ENCODE data around the gene IPO5.

IPO5 gene

DNA sequence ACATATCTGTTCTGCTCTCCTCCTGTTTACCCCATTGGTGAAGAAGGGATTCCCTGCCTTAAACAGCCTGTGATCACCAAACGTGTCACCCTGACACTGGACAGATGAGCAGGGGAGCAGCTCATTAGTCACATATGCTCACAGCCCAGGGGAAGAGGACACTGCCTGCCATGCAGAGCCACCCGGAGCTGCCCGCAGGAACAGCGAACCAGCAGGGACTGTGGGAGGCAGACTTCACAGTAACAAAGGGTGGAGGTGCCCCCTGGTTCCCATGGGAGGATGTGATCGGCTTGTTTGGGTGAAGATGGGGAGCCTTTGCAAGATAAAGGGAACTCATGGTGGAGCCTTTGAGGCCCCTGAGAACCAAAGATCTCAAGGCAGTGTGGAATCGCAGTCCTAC, 100.8 kb downstream of the IPO5 start:
- TF ChIP-seq, protein P1, sequence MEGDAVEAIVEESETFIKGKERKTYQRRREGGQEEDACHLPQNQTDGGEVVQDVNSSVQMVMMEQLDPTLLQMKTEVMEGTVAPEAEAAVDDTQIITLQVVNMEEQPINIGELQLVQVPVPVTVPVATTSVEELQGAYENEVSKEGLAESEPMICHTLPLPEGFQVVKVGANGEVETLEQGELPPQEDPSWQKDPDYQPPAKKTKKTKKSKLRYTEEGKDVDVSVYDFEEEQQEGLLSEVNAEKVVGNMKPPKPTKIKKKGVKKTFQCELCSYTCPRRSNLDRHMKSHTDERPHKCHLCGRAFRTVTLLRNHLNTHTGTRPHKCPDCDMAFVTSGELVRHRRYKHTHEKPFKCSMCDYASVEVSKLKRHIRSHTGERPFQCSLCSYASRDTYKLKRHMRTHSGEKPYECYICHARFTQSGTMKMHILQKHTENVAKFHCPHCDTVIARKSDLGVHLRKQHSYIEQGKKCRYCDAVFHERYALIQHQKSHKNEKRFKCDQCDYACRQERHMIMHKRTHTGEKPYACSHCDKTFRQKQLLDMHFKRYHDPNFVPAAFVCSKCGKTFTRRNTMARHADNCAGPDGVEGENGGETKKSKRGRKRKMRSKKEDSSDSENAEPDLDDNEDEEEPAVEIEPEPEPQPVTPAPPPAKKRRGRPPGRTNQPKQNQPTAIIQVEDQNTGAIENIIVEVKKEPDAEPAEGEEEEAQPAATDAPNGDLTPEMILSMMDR (conservative IDR thresholded peaks at IDR 0.05; ENCODE audit: low read depth, low read length): no peak
- H3K4me3 ChIP-seq (ENCODE audit: low read length): no peak overlapping the region
- no peak for DNase-seq (ENCODE audit: low read depth)

DNA sequence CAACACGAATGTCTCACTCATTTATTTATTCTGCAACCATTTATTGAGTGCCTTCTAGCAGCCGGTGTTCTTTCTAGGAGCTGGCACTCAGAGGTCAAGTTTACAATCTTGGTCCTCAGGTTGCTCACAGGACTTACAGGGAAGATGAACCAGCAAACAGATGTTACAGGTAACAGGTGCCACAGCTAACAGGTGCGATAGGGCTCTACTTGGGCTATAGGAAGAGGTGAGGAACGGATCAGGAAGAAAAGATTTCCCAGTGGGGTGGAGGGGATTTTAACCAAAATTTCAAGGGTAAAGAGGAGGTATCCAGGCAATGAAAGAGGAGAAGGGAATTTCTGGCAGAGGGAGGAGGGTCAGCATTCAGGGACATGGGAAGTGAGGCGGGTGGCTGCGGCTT, 102.1 kb downstream of the IPO5 start:
- TF ChIP-seq, protein P1 (conservative IDR thresholded peaks at IDR 0.05; ENCODE audit: low read depth, low read length): no peak
- H3K4me3 ChIP-seq (ENCODE audit: low read length): no peak overlapping the region
- no peak for DNase-seq (ENCODE audit: low read depth)

DNA sequence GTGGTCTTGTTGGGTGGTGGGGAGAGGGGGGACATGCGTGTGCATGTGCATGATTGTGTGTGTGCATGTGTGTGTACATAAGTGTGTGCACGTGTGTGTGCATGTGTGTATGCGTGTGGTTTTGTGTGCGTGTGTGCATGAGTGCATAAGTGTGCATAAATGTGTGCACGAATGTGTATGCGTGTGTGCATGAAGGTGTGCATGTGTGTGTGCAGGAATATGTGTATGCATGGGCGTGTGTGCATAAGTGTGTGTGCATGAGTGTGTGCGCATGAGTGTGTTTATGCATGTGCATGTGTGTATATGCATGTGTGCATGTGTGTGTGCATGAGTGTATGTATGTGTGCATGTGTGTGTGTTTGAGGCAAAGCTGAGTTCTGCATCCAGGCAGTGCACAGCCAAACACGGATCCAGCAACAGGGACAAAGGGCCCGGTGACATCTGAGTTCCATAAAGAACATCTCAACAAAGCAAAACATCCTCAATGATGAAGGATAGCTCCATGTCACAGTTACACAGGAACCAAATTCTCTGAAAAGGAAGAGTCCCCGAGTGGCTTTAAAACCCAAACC, 103.5 kb downstream of the IPO5 start:
- no peak overlapping the region for H3K4me3 ChIP-seq (ENCODE audit: low read length)
- TF ChIP-seq, protein P1 (conservative IDR thresholded peaks at IDR 0.05; ENCODE audit: low read depth, low read length): no peak
- DNase-seq (ENCODE audit: low read depth): no peak

DNA sequence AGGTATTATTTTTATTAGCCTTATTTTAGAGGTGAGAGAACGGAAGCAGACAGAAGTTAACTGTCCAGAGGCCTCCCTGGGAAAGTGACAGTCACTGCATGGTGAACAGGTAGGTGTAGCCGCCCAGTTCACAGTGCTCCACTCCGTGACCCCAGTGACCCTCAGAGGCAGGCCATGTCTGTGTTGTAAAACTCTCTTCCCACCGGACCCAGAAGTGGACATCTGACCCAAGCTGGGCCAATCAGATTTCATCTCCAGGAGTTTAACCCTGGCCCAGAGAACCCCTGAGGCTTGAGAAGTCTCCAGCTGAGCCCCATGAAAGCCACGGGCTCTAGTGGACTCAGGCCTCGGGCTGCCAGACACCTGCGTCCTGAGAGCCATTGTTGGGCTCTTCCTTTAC, 105.8 kb downstream of the IPO5 start:
- TF ChIP-seq, protein P1 (conservative IDR thresholded peaks at IDR 0.05; ENCODE audit: low read depth, low read length): no peak
- DNase-seq (ENCODE audit: low read depth): no peak
- no peak overlapping the region for H3K4me3 ChIP-seq (ENCODE audit: low read length)

DNA sequence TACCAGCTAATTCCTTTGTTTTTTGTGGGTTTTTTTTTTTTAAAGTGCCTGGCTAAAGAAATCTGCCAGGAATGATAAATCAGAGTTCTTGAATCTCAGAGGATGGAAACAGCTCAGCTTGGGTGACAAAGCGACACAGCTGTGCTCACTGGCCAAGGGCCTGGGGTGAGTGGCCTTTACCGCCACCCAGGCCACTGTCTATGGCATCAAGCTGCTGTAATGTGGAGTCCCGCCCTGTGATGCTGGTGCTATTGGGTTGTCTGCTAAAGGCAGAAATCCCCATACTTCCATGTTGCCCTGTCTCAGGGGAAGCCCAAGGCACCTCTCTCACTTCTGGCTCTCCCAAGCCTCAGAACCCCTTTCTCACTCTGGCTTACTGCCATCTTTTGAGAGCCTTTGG, 106.8 kb downstream of the IPO5 start:
- TF ChIP-seq, protein P1 (conservative IDR thresholded peaks at IDR 0.05; ENCODE audit: low read depth, low read length): no peak
- no peak for DNase-seq (ENCODE audit: low read depth)
- no peak overlapping the region for H3K4me3 ChIP-seq (ENCODE audit: low read length)

DNA sequence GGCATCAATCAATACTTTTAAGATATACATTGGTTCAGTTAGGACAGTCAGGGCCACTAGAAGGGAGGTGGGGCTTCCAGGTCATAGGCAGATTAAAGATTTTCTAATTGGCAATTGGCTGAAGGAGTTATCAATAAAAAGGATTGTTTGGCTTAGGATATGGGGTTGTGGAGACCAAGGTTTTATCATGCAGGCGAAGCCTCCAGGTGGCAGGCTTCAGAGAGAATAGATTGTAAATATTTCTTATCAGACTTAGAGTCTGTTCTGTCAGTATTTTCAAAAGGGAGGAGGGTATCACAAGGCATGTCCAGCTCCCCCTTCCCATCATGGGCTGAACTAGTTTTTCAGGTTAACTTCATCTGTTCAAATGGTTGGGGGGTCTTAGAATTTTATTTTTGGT, 112.0 kb downstream of the IPO5 start:
- DNase-seq (ENCODE audit: low read depth): no peak
- no peak overlapping the region for H3K4me3 ChIP-seq (ENCODE audit: low read length)
- TF ChIP-seq, protein P1 (conservative IDR thresholded peaks at IDR 0.05; ENCODE audit: low read depth, low read length): no peak

DNA sequence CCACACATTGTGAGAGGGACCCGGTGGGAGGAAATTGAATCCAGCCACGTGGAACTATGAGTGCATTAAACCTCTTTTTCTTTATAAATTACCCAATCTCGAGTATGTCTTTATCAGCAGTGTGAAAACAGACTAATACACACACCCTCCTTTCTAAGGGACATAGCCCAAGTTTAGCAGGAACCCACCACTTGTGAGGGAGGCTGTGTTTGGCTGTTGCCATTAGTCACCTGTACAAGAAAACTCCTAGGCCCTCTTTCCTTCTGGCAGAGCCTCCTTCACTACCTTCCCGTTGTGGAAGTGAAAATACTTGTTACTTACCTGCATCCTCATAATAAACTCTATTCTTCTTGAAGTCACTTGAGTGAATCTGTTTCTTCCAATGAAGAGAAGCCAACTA, 113.2 kb downstream of the IPO5 start:
- no peak overlapping the region for H3K4me3 ChIP-seq (ENCODE audit: low read length)
- DNase-seq (ENCODE audit: low read depth): no peak
- TF ChIP-seq, protein P1 (conservative IDR thresholded peaks at IDR 0.05; ENCODE audit: low read depth, low read length): no peak
